SH-SY5Y (cell line): ENCODE data around the gene KRT14.

ENCODE experiments used
- GATA2 ChIP-seq: IDR thresholded peaks from 2 replicates; pipeline ENCODE4 v1.6.1; 2011; ENCODE audit warnings: mild to moderate bottlenecking, low read depth, low read length
- GATA3 ChIP-seq: IDR thresholded peaks from 2 replicates; pipeline ENCODE4 v1.6.1; 2011; ENCODE audit warnings: low read depth, mild to moderate bottlenecking, low read length, moderate library complexity

DNA sequence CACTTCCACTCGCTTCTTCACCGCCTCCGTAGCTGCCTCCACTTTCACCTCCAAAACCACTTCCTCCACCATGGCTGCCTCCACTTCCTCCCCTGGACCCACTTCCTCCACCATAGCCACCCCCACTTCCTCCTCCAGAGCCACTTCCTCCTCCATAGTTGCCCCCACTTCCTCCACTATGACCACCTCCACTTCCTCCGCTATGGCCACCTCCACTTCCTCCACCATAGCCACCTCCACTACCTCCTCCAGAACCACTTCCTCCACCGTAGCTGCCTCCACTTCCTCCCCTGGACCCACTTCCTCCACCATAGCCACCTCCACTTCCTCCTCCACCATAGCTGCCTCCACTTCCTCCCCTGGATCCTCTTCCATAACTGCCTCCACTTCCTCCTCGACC, 19.4 kb downstream of the KRT14 start:
- TF ChIP-seq GATA2 (no peak), GATA3 (no peak)
